Hematopoietic multipotent progenitor cell treated with erythropoietin and hydrocortisone succinate and interleukin-3 and kit ligand, for 4 days (in vitro differentiated cells): ENCODE results near the gene CGAS.
"Not testable (repeated sequence)": the region's sequence is repeated elsewhere in the genome, so short reads cannot be mapped to it uniquely, and the experiment has no call there.

Experiments
- DNase-seq: peaks from one replicate; pipeline ENCODE4 v3.0.0-alpha.2; 2015

Gene CGAS

DNA sequence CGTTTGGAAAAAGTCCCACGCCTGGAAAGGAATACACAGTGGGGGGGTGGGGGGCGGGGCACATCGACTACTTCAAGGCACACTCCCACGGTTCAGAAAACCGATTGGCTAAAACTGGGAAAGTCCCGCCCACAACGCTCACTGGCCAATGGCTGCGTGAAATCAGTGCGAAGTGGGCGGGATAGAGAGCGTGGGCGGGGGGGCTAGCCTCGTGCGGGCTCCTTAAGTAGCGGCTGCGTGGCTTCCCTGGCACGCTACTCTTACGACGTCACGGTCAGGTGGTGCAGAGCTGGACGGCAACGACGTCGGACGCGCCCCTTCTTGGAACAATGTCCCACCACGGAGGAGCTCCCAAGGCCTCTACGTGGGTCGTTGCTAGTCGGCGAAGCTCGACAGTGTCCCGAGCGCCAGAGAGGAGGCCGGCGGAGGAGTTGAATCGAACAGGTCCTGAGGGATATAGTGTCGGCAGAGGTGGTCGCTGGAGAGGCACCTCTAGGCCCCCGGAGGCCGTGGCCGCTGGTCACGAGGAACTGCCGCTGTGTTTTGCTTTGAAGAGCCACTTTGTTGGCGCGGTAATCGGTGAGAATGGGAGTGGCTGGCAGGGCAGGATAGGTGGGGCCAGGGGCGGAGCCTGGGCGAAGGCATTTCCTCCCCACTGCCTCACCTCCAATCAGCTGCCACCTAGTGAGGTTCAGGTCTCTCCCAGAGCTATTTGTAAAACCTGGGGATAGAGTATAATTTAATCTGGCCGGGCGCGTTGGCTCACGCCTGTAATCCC lies 57.3 kb downstream of the CGAS start, which contains the start of gene DDX43:
Gene DDX43 (plus strand): TSS at position 252 of the 778 bp plus-strand sequence. CDS start 78 bp downstream, at position 330.
- DNase-seq, result peak; percentile 51

DNA sequence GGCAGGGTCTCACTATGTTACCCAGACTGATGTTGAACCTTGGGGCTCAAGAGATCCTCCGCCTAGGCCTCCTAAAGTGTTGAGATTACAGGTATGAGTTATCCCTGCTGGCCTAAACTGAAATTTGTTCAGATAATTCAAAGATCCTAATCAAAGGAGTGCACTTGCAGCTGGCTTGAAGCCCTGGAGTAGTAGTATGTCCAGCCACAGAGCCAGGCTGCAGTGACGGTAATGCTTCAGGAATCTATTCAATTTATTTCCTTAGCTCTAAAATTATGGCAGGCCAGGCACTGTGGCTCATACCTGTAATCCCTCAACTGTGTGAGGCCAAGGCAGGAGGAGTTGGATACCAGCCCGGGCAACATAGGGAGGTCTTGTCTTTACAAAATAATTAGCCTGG lies 58.8 kb downstream of the CGAS start:
- DNase-seq, result no peak

DNA sequence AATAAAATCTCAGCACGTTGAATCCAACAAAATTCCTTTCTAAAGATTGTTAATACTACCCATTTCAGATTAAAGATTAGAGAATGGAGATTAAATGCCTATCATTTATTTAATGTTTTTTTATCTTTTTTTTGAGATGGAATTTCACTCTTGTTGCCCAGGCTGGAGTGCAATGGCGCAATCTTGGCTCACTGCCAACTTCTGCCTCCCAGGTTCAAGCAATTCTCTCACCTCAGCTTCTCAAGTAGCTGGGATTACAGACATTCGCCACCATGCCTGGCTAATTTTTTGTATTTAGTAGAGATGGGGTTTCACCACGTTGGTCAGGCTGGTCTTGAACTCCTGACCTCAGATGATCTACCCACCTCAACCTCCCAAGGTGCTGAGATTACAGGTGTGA lies 59.9 kb downstream of the CGAS start:
- DNase-seq, result not testable (repeated sequence)

DNA sequence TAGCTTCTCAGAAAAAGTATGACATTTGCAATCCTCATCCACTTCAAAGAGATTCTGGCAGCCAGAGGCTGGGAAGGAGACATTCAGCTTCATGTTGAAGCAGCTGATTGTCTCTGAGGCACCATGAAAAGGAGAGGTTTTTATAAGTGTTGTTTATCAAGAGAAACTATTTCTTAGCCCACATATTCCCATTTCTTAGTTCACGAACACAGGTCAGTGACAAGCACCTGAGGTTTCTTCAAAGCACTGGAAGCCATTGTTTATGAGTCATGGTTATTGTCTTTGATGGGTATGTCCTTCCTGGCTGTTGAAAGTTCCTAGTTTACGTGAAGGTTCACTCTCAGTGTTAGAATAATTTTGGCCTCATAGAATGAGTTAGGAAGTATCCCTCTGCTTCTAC lies 60.4 kb downstream of the CGAS start:
- no peak for DNase-seq

DNA sequence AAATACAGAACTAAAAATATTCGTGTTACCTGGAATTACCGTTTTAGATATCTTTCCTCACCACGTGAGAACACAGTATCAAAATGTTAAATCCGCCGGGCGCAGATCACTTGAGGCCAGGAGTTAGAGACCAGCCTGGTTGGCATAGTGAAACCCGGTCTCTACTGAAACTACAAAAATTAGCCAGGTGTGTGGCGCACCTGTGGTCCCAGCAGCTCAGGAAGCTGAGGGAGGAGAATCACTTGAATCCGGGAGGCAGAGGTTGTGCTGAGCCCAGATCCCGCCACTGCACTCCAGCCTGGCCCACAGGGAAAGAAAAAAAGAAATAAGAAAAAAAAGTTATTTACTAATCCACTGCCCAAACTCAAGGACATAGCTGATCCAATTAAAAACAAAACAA lies 62.2 kb downstream of the CGAS start:
- no peak for DNase-seq

DNA sequence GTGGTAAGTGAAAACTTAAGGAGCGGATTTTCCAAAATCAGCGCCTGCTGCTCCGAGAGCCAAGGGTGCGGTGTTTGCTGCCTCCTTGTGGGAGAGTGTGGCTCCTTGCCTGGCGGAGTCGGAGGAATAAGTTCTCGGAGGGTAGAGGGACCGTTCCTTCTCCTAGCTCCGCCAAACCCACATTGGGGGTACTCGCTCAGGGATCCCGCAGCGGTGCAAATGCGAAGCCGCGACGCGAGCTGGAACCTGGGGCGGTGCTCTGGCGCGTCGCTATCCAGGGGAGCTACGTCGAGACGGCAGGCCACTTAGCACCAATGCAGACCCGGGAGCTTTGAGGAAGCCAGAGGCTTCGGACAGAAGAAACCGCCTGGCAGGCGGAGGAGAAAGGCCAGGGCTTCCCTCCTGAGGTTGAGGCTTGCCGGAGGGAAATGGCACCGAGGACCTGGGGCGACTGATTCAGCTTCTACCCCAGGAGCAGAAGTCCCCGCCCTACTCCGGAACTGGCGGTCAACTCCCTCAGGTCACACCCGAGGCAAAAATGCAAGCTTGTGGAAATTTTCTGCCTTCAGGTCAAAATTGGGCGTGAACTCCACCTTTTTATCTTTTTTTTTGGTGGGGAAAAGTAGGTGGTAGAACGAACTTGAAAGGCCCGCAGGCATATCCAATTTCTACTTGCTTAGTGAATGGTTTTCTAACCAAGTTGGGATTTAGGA lies 63.1 kb downstream of the CGAS start:
- peak; percentile 84 for DNase-seq

DNA sequence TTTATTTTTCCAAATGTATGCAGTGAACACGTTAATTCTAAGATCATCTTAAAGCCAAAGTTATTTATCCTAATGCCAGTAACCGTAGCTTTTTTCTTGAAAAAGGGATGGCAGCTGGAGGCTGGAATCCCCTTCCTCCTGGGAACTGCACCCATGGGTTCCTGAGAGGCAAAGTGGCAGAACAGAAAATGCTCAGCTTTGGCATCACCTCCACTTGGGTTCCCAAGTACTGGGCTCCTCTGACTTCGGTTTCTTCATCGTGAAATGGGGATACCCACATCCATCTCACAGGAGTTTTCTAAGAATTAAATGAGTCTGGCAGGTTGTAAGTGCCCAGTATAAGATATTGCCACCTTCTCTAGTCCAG lies 63.7 kb downstream of the CGAS start:
- DNase-seq, result no peak

DNA sequence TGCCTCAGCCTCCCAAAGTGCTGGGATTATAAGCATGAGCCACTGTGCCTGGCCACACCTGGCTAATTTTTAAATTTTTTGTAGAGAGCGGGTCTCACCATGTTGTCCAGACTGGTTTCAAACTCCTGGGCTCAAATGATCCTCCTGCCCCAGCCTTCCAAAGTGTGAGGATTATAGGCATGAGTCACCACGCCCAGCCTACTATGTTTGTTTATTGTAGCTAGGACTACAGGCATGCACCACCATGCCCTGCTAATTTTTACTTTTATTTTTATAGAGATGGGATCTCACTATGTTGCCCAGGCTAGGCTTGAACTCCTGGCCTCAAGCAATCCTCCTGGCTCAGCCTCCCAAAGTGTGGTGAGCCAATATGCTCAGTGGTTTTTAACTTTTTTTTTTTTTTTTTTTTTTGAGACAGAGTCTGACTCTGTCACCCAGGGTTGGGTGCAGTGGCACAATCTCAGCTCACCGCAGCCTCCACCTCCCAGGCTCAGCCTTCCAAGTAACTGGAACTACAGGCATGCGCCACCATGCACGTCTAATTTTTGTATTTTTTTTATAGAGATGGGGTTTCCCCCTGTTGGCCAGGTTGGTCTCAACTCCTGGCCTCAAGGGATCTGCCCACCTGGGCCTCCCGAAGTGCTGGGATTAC lies 69.5 kb downstream of the CGAS start:
- no peak for DNase-seq

DNA sequence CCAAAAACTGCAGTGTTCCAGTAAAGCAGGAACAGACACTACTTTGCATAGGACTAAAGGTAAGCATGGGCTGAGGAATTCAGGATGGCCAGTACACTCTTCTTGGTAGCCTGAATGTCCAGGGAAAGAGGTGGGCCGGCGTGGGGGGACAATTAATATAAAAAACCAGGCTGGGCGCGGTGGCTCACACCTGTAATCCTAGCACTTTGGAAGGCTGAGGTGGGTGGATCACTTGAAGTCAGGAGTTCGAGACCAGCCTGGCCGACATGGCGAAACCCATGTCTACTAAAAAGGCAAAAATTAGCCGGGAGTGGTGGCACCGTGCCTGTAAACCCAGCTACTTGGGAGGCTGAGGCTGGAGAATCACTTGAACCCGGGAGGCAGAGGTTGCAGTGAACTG lies 70.6 kb downstream of the CGAS start:
- not testable (repeated sequence) for DNase-seq

DNA sequence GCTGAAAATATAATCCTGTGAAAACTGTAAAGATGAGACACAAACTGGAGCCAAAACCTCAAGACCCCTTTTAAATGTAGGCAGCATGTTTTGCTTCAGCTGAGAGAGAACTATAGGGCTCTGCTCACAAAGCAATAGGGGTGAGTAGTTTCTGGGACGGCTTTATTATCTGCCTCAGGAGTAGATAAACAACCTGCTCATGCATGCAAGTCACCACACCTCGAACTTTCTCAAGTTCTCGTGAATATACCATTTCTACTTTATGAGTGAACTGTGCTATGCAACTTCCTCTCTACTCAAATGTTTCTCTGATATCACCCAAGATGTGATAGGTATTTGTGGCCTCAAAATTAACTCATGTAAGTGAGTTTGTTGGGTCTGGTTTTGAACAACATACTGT lies 74.9 kb downstream of the CGAS start:
- no peak for DNase-seq

DNA sequence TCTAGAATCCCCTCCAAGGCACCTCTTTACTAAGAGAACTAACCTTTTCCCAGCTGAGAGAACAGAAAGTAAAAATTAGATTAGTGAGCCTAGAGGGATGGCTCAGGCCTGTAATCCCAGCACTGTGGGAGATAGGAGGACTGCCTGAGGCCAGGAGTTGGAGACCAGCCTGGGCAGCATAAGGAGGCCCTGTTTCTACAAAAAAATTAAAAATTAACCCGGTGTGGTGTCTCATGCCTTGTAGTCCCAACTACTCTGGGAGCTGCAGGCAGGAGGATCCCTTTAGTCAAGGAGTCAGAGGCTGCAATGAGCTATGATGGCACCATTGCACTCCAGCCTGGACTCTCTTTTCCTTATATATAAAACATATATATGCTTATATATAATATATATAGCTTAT lies 76.9 kb downstream of the CGAS start:
- DNase-seq, result no peak
